Natural killer cell (primary cell): ENCODE measurements around the gene CCDC186. TPM values are rescaled to one million over a fixed set of nuclear protein-coding genes. Genes with fewer than 3 reads are reported as not detected.

Experiments
- ATAC-seq, 3 donors: fragments of 150-1000 bp in 2 of 3; fragments of 200-7000 bp in 1 of 3; cut with Tn5 transposase; 1 replicate in 1 of 3; 2 replicates in 2 of 3; pipeline ENCODE4 v1.10.0; 2021; ENCODE audit warnings: mild to moderate bottlenecking in 2 of 3, moderate library complexity in 2 of 3
- DNase-seq, 2 donors: peaks; one replicate each; pipeline versions ENCODE4 v3.0.0 to v3.0.0-alpha.2; 2013 to 2021; ENCODE audit warnings: mixed read lengths in 1 of 2
- H3K27ac ChIP-seq: one replicate; pipeline ENCODE4 v1.5.1; 2013; ENCODE audit warnings: mild to moderate bottlenecking, low read length
- H3K27me3 ChIP-seq: one replicate; pipeline ENCODE4 v1.6.1; 2013; ENCODE audit warnings: low read length; ENCODE audit not compliant: control insufficient read depth, insufficient read depth
- H3K36me3 ChIP-seq: one replicate; pipeline ENCODE4 v1.6.1; 2013; ENCODE audit warnings: low read length; ENCODE audit not compliant: control insufficient read depth, insufficient read depth
- H3K4me1 ChIP-seq: one replicate; pipeline ENCODE4 v1.6.1; 2013; ENCODE audit warnings: low read length; ENCODE audit not compliant: control insufficient read depth, insufficient read depth
- H3K4me3 ChIP-seq: one replicate; pipeline ENCODE4 v1.5.1; 2013; ENCODE audit warnings: low read length
- H3K9me3 ChIP-seq: one replicate; pipeline ENCODE4 v1.6.1; 2013; ENCODE audit warnings: low read length; ENCODE audit not compliant: control insufficient read depth, insufficient read depth
- H3K27ac Mint-ChIP-seq, 2 donors: one replicate each; pipeline ENCODE4 v1.8.0; 2022; ENCODE audit warnings: mild to moderate bottlenecking in 2 of 2, mixed read lengths in 2 of 2, moderate library complexity in 1 of 2
- H3K27me3 Mint-ChIP-seq, 2 donors: one replicate each; pipeline ENCODE4 v1.8.0; 2022; ENCODE audit warnings: low read depth in 2 of 2, mixed read lengths in 2 of 2
- H3K36me3 Mint-ChIP-seq: one replicate; pipeline ENCODE4 v1.8.0; 2022; ENCODE audit warnings: mixed read lengths
- H3K4me1 Mint-ChIP-seq, 2 donors: one replicate each; pipeline ENCODE4 v1.8.0; 2022; ENCODE audit warnings: mixed read lengths in 2 of 2
- H3K4me3 Mint-ChIP-seq: one replicate; pipeline ENCODE4 v1.8.0; 2022; ENCODE audit warnings: mild to moderate bottlenecking, moderate library complexity, mixed read lengths
- H3K9me3 Mint-ChIP-seq, 2 donors: one replicate each; pipeline ENCODE4 v1.8.0; 2022; ENCODE audit warnings: mixed read lengths in 2 of 2
- WGBS: methylation state at CpG from one replicate; pipeline ENCODE4 v1.1.7; 2013; ENCODE audit warnings: missing lambda C conversion rate; ENCODE audit not compliant: insufficient coverage; 5-methylcytosine and 5-hydroxymethylcytosine counted together
- intact Hi-C: fragments of 100-400 bp; cut with micrococcal nuclease; formaldehyde crosslinking; loops from one replicate; pipeline ENCODE4 v1.14.2; 2022
- total RNA-seq, 4 donors: library from RNA; stranded (reverse); fragments of 120-200 nt in 1 of 4; gene quantifications; one replicate each; pipeline versions ENCODE4 v1.2.3 to v1.2.4, GENCODE V29; 2013 to 2022
- TF ChIP-seq, protein P1 (sequence below): fragments of 200-600 bp; IDR thresholded peaks from one replicate; pipeline ENCODE4 v1.8.0; 2022; ENCODE audit warnings: antibody characterized with exemption

The CCDC186 gene
- total RNA-seq, 3 donors from 2014 or later (not counting 1 experiment from before 2014, with no cell fraction given): 51.1 to 66.9 (median 54.0) TPM

GRCh38 chr10:114140036-114140435 is 34.0 kb downstream of the CCDC186 start:
- no peaks in the 10 kb centered on the region for H3K9me3 ChIP-seq
- Mint-ChIP-seq H3K4me3 (no peak overlapping the region), H3K27ac (no peak overlapping the region), H3K36me3 (peaks cover 14% of the 10 kb centered on the region), H3K27me3 (no peaks in the 10 kb centered on the region), H3K9me3 (no peaks in the 10 kb centered on the region), H3K4me1 (no peaks in the 10 kb centered on the region)
- TF ChIP-seq, protein P1, sequence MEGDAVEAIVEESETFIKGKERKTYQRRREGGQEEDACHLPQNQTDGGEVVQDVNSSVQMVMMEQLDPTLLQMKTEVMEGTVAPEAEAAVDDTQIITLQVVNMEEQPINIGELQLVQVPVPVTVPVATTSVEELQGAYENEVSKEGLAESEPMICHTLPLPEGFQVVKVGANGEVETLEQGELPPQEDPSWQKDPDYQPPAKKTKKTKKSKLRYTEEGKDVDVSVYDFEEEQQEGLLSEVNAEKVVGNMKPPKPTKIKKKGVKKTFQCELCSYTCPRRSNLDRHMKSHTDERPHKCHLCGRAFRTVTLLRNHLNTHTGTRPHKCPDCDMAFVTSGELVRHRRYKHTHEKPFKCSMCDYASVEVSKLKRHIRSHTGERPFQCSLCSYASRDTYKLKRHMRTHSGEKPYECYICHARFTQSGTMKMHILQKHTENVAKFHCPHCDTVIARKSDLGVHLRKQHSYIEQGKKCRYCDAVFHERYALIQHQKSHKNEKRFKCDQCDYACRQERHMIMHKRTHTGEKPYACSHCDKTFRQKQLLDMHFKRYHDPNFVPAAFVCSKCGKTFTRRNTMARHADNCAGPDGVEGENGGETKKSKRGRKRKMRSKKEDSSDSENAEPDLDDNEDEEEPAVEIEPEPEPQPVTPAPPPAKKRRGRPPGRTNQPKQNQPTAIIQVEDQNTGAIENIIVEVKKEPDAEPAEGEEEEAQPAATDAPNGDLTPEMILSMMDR: no peak
- H3K4me3 ChIP-seq: no peak overlapping the region
- WGBS: 100% methylated on average over 1 of the region's 1 CpG
- no peaks in the 10 kb centered on the region for H3K4me1 ChIP-seq
- no peak overlapping the region for H3K27ac ChIP-seq
- H3K27me3 ChIP-seq: no peaks in the 10 kb centered on the region
- intact Hi-C loops: no loop called here
- H3K36me3 ChIP-seq: peaks cover 69% of the 10 kb centered on the region
- ATAC-seq (no peak), DNase-seq (no peak)

- TF ChIP-seq, protein P1: no peak
- no peaks in the 10 kb centered on the region for H3K27me3 ChIP-seq
- no peak for DNase-seq
- H3K36me3 Mint-ChIP-seq: peaks cover 17% of the 10 kb centered on the region
- no peaks in the 10 kb centered on the region for H3K9me3 ChIP-seq
- H3K4me3 Mint-ChIP-seq: no peak overlapping the region
- intact Hi-C loops: no loop called here
- no peak overlapping the region for H3K27ac ChIP-seq
- no peaks in the 10 kb centered on the region for H3K9me3 Mint-ChIP-seq
- 95% methylated on average over 3 of the region's 3 CpGs for WGBS
- peaks cover 70% of the 10 kb centered on the region for H3K36me3 ChIP-seq
- H3K4me3 ChIP-seq: no peak overlapping the region
- H3K27ac Mint-ChIP-seq: no peak overlapping the region
- H3K27me3 Mint-ChIP-seq: no peaks in the 10 kb centered on the region
- H3K4me1 Mint-ChIP-seq: no peaks in the 10 kb centered on the region
- no peaks in the 10 kb centered on the region for H3K4me1 ChIP-seq
- no peak for ATAC-seq
Measured at GRCh38 chr10:114138581-114138980, 35.4 kb downstream of the CCDC186 start.

- Mint-ChIP-seq H3K27ac (no peak overlapping the region), H3K9me3 (no peaks in the 10 kb centered on the region), H3K4me3 (no peak overlapping the region), H3K36me3 (peaks cover 38% of the 10 kb centered on the region), H3K4me1 (no peaks in the 10 kb centered on the region), H3K27me3 (no peaks in the 10 kb centered on the region)
- Histone ChIP-seq H3K27ac (no peak overlapping the region), H3K27me3 (no peaks in the 10 kb centered on the region), H3K9me3 (no peaks in the 10 kb centered on the region), H3K4me1 (no peaks in the 10 kb centered on the region), H3K36me3 (peaks cover 70% of the 10 kb centered on the region), H3K4me3 (no peak overlapping the region)
- no peak for DNase-seq
- 100% methylated on average over 2 of the region's 2 CpGs for WGBS
- TF ChIP-seq, protein P1: no peak
- intact Hi-C loops: no loop called here
- ATAC-seq: no peak
Measured at GRCh38 chr10:114135476-114135875, 38.5 kb downstream of the CCDC186 start.

DNA sequence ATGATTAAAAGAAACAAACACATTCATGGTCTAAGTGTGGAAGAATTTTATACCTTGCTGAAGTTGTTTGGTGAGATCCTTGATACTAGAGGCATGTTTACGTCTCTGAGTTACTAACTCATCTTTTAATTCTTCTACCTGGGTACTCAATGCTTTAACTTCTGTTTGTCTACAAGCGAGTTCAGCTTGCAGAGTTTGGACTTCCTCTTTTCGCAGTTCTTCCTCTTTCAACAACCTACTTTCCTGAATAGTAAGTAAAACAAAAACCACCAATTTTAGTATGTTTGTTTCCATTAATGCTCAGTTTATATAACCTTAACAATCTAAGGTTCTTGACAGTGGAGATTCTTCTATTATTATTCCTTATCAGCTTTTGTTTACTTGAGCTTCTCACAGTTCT is 42.9 kb downstream of the CCDC186 start:
- Mint-ChIP-seq H3K9me3 (no peaks in the 10 kb centered on the region), H3K4me1 (no peaks in the 10 kb centered on the region), H3K36me3 (peaks cover 59% of the 10 kb centered on the region), H3K27me3 (no peaks in the 10 kb centered on the region), H3K27ac (no peak overlapping the region), H3K4me3 (no peak overlapping the region)
- TF ChIP-seq, protein P1: no peak
- no peaks in the 10 kb centered on the region for H3K4me1 ChIP-seq
- H3K4me3 ChIP-seq: no peak overlapping the region
- WGBS: 41% methylated on average over 3 of the region's 3 CpGs
- no peak overlapping the region for H3K27ac ChIP-seq
- no peaks in the 10 kb centered on the region for H3K9me3 ChIP-seq
- no peaks in the 10 kb centered on the region for H3K27me3 ChIP-seq
- H3K36me3 ChIP-seq: peaks cover 88% of the 10 kb centered on the region
- ATAC-seq: no peak
- no peak for DNase-seq
- intact Hi-C loops: no loop called here
